Cardiac fibroblast (primary cell): ENCODE measurements around the gene FAM219A.
A peak's percentile ranks its signal among the peaks of the same experiment; 100 is the strongest.

Source experiments
- DNase-seq, 2 donors: peaks; one replicate each; pipeline versions ENCODE4 v3.0.0 to v3.0.0-alpha.2; 2010; ENCODE audit warnings: low read depth in 2 of 2
- H3K4me3 ChIP-seq, 2 donors: replicated peaks in 1 of 2; 1 replicate in 1 of 2; 2 replicates in 1 of 2; pipeline ENCODE4 v1.5.1; 2011; ENCODE audit warnings: low read depth in 2 of 2, low read length in 2 of 2, mild to moderate bottlenecking in 2 of 2, moderate library complexity in 1 of 2
- TF ChIP-seq, protein P1 (sequence below): IDR thresholded peaks from one replicate; pipeline ENCODE4 v1.5.1; 2011; ENCODE audit warnings: low read depth, mild to moderate bottlenecking, low read length, inconsistent platforms

Gene FAM219A

GRCh38 chr9:34457266-34458012 is 931 bp downstream of the FAM219A start:
- peak; percentile 71 to 76 for DNase-seq
- TF ChIP-seq, protein P1, sequence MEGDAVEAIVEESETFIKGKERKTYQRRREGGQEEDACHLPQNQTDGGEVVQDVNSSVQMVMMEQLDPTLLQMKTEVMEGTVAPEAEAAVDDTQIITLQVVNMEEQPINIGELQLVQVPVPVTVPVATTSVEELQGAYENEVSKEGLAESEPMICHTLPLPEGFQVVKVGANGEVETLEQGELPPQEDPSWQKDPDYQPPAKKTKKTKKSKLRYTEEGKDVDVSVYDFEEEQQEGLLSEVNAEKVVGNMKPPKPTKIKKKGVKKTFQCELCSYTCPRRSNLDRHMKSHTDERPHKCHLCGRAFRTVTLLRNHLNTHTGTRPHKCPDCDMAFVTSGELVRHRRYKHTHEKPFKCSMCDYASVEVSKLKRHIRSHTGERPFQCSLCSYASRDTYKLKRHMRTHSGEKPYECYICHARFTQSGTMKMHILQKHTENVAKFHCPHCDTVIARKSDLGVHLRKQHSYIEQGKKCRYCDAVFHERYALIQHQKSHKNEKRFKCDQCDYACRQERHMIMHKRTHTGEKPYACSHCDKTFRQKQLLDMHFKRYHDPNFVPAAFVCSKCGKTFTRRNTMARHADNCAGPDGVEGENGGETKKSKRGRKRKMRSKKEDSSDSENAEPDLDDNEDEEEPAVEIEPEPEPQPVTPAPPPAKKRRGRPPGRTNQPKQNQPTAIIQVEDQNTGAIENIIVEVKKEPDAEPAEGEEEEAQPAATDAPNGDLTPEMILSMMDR: no peak
- H3K4me3 ChIP-seq: peak overlapping the region; percentile 79 to 94

- TF ChIP-seq, protein P1: no peak
- peak overlapping the region; percentile 79 to 94 for H3K4me3 ChIP-seq
- DNase-seq: no peak
Observed at GRCh38 chr9:34456746-34457145, 1.6 kb downstream of the FAM219A start.

- TF ChIP-seq, protein P1: no peak
- DNase-seq: no peak
- H3K4me3 ChIP-seq: no peak overlapping the region
Observed at GRCh38 chr9:34456151-34456550, 2.2 kb downstream of the FAM219A start.

DNA sequence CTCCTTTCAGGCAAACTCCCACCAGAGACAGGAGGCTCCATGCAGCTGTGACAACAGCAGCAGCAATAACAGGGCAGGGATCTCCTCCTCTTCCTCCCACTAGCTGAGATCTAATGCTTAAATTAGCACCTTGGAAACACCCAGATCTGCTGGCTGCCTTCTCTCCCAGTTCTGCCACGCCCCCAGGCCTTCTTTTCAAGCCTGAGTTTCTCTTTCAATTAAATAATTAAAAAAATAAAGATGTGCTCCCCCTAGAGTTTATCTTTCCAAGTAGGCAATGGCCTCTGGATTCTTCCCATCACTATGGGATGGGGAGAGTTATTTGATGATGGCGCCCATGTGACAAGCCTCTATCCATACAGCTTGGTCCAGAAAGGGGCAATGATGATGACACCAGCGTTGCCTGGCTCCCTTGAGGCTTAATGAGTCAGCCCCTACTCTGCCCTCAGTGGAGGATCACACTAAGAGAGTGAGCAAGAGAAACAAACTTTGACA is 3.8 kb downstream of the FAM219A start:
- TF ChIP-seq, protein P1: peak; percentile 16
- no peak overlapping the region for H3K4me3 ChIP-seq
- peak; percentile 46 to 86 for DNase-seq

DNA sequence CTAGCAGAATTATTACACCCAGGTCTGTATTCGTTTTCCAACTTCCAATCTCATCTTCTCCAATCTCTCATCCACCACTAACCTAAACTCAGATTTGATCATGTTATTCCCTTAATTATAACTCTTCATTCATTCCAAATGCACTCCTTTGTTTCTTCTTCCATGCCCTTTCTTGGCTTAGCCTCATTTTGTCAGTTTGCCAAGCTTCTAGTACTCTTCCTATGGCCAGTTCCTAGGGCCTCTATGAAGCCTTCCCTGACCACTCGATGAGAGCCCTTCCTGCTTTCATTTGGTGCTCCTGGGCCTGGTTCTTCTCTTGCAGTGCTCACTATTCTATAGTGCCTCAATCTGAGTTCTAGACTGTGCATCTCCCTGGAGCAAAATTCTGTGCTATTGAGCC is 5.8 kb downstream of the FAM219A start:
- peak in 1 of 2 donors; percentile 34 for DNase-seq
- TF ChIP-seq, protein P1: no peak
- no peak overlapping the region for H3K4me3 ChIP-seq

DNA sequence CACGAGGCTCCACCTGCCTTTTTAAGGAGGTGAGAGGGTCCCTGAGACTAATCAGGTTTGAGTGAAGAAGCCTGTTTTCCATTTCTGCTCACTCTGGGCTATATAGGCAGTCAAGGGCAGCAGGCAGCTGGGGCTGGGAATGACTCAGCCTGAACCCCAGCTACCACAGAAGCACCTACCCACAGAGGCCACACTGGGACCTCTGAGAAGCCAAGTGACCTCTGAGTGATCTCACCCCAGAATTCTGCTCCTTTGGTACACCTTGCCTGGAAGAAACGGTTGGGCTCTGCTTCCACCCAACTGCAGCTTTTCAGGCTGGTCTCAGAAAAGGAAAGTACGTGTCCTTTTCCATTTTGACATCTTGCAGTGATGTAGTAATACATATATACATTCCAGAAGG is 6.8 kb downstream of the FAM219A start:
- peak in 1 of 2 donors; percentile 25 for DNase-seq
- no peak overlapping the region for H3K4me3 ChIP-seq
- TF ChIP-seq, protein P1: no peak
